ENCODE data around the gene MYH14.
"Not testable (repeated sequence)": the region's sequence is repeated elsewhere in the genome, so short reads cannot be mapped to it uniquely, and the experiment has no call there.

The MYH14 gene

GRCh38 chr19:50222691-50223438 lies 19.4 kb downstream of the MYH14 start:
- DNase-seq (ENCODE audit: low read depth) = no peak
- no peak for TF ChIP-seq CTCF (IDR thresholded peaks at IDR 0.05; ENCODE audit: insufficient read depth, low read depth, low read length, missing control alignments)
- H3K4me3 ChIP-seq (ENCODE audit: low read length) = no peak overlapping the region

- no peak for TF ChIP-seq CTCF (IDR thresholded peaks at IDR 0.05; ENCODE audit: insufficient read depth, low read depth, low read length, missing control alignments)
- DNase-seq (ENCODE audit: low read depth) = no peak
These were observed 20.0 kb downstream of the MYH14 start for GRCh38 chr19:50223439-50223716.

GRCh38 chr19:50224986-50225747 lies 21.7 kb downstream of the MYH14 start:
- TF ChIP-seq CTCF (IDR thresholded peaks at IDR 0.05; ENCODE audit: insufficient read depth, low read depth, low read length, missing control alignments) = no peak
- DNase-seq (ENCODE audit: low read depth) = no peak
- H3K4me3 ChIP-seq (ENCODE audit: low read length) = no peak overlapping the region

More at GRCh38 chr19:50223439-50223716, 20.0 kb downstream of the MYH14 start:
- no peak overlapping the region for H3K4me3 ChIP-seq (ENCODE audit: low read length)

- no peak overlapping the region for H3K4me3 ChIP-seq (ENCODE audit: low read length)
- no peak for TF ChIP-seq CTCF (IDR thresholded peaks at IDR 0.05; ENCODE audit: insufficient read depth, low read depth, low read length, missing control alignments)
- DNase-seq (ENCODE audit: low read depth) = no peak
These were observed 23.1 kb downstream of the MYH14 start for GRCh38 chr19:50226536-50226935.

- DNase-seq (ENCODE audit: low read depth); H3K4me3 ChIP-seq (ENCODE audit: low read length): not testable (repeated sequence)
These were observed 24.7 kb downstream of the MYH14 start for GRCh38 chr19:50228153-50228552.

GRCh38 chr19:50230379-50231351 lies 27.2 kb downstream of the MYH14 start:
- no peak for TF ChIP-seq CTCF (IDR thresholded peaks at IDR 0.05; ENCODE audit: insufficient read depth, low read depth, low read length, missing control alignments)
- H3K4me3 ChIP-seq (ENCODE audit: low read length) = no peak overlapping the region
- DNase-seq (ENCODE audit: low read depth) = no peak

GRCh38 chr19:50231417-50231816 lies 28.0 kb downstream of the MYH14 start:
- not testable (repeated sequence) for H3K4me3 ChIP-seq (ENCODE audit: low read length); DNase-seq (ENCODE audit: low read depth)
